ENCODE results near the gene CALR3.
"Not testable (repeated sequence)": the region's sequence is repeated elsewhere in the genome, so short reads cannot be mapped to it uniquely, and the experiment has no call there.

Gene CALR3

DNA sequence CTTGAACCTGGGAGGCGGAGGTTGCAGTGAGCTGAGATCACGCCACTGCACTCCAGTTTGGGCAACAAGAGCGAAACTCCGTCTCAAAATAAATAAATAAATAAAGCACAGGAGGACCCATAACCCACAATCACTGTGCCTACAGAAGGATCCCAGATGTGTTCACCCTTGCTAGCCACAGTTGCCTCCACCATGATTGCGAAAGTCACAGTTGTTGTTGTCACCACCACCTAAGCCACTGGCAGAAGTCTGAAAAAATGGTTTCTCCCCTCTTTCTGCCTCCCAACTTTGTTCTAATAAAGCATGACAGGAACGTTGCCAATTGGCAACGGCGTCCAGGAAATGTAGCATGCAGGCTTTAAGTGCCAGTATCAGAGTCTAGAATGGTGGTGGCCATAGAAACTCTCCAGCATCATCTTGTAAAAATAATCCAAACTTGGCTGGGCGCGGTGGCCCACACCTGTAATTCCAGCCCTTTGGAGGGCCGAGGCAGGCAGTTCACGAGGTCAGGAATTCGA lies 22.0 kb downstream of the CALR3 start:
- Mint-ChIP-seq H3K9me3 (no peaks in the 10 kb centered on the region), H3K4me1 (peaks cover 21% of the 10 kb centered on the region), H3K36me3 (peaks cover 4% of the 10 kb centered on the region), H3K27ac (no peak overlapping the region), H3K4me3 (no peak overlapping the region)
- ATAC-seq (no peak), DNase-seq (ENCODE audit: low spot score in 2 of 2) (no peak)

- ATAC-seq: no peak
- Mint-ChIP-seq H3K36me3 (peaks cover 4% of the 10 kb centered on the region), H3K4me1 (peaks cover 30% of the 10 kb centered on the region), H3K9me3 (no peaks in the 10 kb centered on the region), H3K4me3 (peak overlapping the region; percentile 72), H3K27ac (no peak overlapping the region)
- DNase-seq (ENCODE audit: low spot score in 2 of 2): no peak
Observed at GRCh38 chr19:16472992-16473391, 23.0 kb downstream of the CALR3 start.

- H3K36me3 Mint-ChIP-seq; H3K27ac Mint-ChIP-seq; H3K9me3 Mint-ChIP-seq; ATAC-seq; DNase-seq (ENCODE audit: low spot score in 2 of 2): not testable (repeated sequence)
- Mint-ChIP-seq H3K4me3 (peak overlapping the region; percentile 72), H3K4me1 (peaks cover 35% of the 10 kb centered on the region)
Observed at GRCh38 chr19:16472559-16472899, 23.4 kb downstream of the CALR3 start.

- peaks cover 46% of the 10 kb centered on the region for H3K4me1 Mint-ChIP-seq
Observed at GRCh38 chr19:16470911-16471811, 24.8 kb downstream of the CALR3 start.

GRCh38 chr19:16470541-16470910 lies 25.4 kb downstream of the CALR3 start:
- peaks cover 49% of the 10 kb centered on the region for H3K4me1 Mint-ChIP-seq
- DNase-seq (ENCODE audit: low spot score in 2 of 2): no peak
- H3K27ac Mint-ChIP-seq: no peak overlapping the region
- no peak for ATAC-seq
- peaks cover 4% of the 10 kb centered on the region for H3K36me3 Mint-ChIP-seq
- peak overlapping the region; percentile 72 for H3K4me3 Mint-ChIP-seq
- no peaks in the 10 kb centered on the region for H3K9me3 Mint-ChIP-seq

More at GRCh38 chr19:16470911-16471811, 24.8 kb downstream of the CALR3 start:
- peak overlapping the region; percentile 72 for H3K4me3 Mint-ChIP-seq
- ATAC-seq: peak; percentile 51
- peaks cover 4% of the 10 kb centered on the region for H3K36me3 Mint-ChIP-seq
- no peaks in the 10 kb centered on the region for H3K9me3 Mint-ChIP-seq
- H3K27ac Mint-ChIP-seq: no peak overlapping the region
- peak; percentile 9 to 67 for DNase-seq (ENCODE audit: low spot score in 2 of 2)

- Mint-ChIP-seq H3K4me1 (peaks cover 77% of the 10 kb centered on the region), H3K36me3 (peaks cover 4% of the 10 kb centered on the region), H3K4me3 (no peak overlapping the region), H3K9me3 (no peaks in the 10 kb centered on the region), H3K27ac (peak overlapping the region; percentile 71)
- ATAC-seq (no peak), DNase-seq (ENCODE audit: low spot score in 2 of 2) (no peak)
Observed at GRCh38 chr19:16467581-16467980, 28.4 kb downstream of the CALR3 start.

GRCh38 chr19:16466802-16467427 lies 29.1 kb downstream of the CALR3 start:
- H3K4me1 Mint-ChIP-seq: peaks cover 83% of the 10 kb centered on the region
- not testable (repeated sequence) for DNase-seq (ENCODE audit: low spot score in 2 of 2); H3K36me3 Mint-ChIP-seq; ATAC-seq; H3K4me3 Mint-ChIP-seq; H3K9me3 Mint-ChIP-seq
- peak overlapping the region; percentile 71 for H3K27ac Mint-ChIP-seq

- DNase-seq (ENCODE audit: low spot score in 2 of 2) (no peak), ATAC-seq (no peak)
- Mint-ChIP-seq H3K36me3 (peaks cover 4% of the 10 kb centered on the region), H3K9me3 (no peaks in the 10 kb centered on the region), H3K4me1 (peaks cover 82% of the 10 kb centered on the region), H3K4me3 (no peak overlapping the region), H3K27ac (no peak overlapping the region)
Observed at GRCh38 chr19:16465239-16465638, 30.7 kb downstream of the CALR3 start.

DNA sequence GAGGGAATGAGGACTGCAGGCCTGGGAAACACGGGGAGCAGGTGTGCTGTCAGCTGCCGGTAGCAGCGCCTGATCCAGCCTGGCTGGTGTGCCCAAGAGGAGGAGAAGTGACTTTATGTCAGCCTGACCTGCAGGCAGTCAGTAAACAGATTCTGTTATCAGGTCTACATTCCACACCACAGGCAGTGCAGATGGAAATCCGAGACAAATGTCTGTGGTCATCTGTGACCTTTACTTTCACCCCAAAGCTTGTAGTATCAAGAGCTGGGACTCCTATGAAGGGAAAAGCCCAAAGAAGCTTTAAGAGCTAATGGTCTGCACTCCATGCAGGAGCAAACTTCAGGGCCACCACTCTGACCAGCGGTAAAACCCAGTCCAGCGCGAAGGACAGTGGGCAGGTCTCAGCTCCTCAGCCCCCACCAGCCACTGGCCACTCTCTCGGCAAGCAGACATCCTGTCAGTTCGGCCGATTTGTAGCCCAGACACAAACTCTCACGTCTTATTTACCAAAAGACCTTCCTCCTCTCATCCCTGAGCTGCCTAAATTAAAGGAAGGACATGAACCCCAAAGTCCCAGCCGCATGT lies 31.9 kb downstream of the CALR3 start:
- peaks cover 80% of the 10 kb centered on the region for H3K4me1 Mint-ChIP-seq
- H3K4me3 Mint-ChIP-seq: no peak overlapping the region
- peaks cover 6% of the 10 kb centered on the region for H3K36me3 Mint-ChIP-seq
- no peak for DNase-seq (ENCODE audit: low spot score in 2 of 2)
- no peaks in the 10 kb centered on the region for H3K9me3 Mint-ChIP-seq
- H3K27ac Mint-ChIP-seq: peak overlapping the region; percentile 84
- ATAC-seq: no peak

DNA sequence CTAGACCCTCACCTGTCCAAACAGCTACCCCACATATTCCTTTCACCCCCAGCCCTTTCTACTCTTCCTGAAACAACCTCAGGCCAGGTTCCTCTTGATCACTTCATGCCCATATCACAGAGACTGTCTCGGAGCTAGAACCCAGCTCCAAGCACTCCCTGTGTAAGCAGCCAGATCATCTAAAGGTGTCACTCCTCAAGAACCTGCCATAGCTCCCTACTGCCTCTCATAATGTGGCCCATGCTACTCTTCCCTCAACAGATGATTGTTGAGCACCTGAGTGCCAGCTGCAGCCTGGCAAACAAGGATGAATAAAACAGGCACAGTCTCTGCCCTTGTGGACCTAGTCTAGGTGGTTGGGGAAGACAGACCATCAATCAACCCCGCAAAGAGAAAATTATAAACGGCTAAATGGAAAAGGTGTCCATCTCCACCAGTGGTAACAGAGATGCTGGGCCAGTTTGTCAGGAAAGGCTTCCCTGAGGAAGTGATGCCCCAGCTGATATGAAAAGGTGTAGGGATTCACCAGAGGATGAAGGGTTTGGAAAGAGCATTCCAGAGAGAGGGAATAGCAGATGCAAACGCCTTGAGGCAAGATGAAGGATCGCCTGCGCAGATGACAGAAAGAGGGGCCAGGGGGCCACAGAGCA lies 32.5 kb downstream of the CALR3 start:
- Mint-ChIP-seq H3K4me3 (peak overlapping the region; percentile 28), H3K9me3 (no peaks in the 10 kb centered on the region), H3K27ac (peak overlapping the region; percentile 84), H3K4me1 (peaks cover 80% of the 10 kb centered on the region), H3K36me3 (peaks cover 5% of the 10 kb centered on the region)
- no peak for ATAC-seq
- no peak for DNase-seq (ENCODE audit: low spot score in 2 of 2)

GRCh38 chr19:16462757-16463250 lies 33.2 kb downstream of the CALR3 start:
- DNase-seq (ENCODE audit: low spot score in 2 of 2) (peak in 1 of 2 donors; percentile 66), ATAC-seq (peak; percentile 90)
- Mint-ChIP-seq H3K27ac (peak overlapping the region; percentile 84), H3K36me3 (peaks cover 5% of the 10 kb centered on the region), H3K9me3 (no peaks in the 10 kb centered on the region), H3K4me1 (peaks cover 80% of the 10 kb centered on the region), H3K4me3 (peak overlapping the region; percentile 28)

DNA sequence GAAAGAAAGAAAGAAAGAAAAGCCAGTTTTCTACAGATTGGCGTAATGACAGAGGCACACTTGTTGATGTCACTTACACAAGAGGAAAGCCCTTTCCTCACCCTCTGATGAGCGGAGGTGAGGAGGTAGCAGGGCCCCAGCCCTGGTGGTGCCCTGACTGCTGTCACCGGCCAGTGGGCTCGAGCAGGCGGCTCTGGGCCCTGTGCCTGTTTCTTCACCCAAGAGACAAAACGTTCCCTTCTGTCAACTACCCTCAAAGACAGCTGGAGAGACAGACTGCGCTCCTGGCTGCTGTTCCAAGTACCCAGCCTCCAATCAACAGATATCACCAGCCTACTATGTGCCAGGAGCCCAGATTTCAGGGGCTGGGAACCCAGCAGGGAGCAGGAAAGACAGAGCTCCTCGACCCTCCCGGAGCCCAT lies 34.3 kb downstream of the CALR3 start:
- H3K4me1 Mint-ChIP-seq: peaks cover 83% of the 10 kb centered on the region
- H3K27ac Mint-ChIP-seq: peak overlapping the region; percentile 52
- no peak overlapping the region for H3K4me3 Mint-ChIP-seq
- DNase-seq (ENCODE audit: low spot score in 2 of 2) (no peak), ATAC-seq (no peak)
- peaks cover 10% of the 10 kb centered on the region for H3K36me3 Mint-ChIP-seq
- H3K9me3 Mint-ChIP-seq: no peaks in the 10 kb centered on the region

DNA sequence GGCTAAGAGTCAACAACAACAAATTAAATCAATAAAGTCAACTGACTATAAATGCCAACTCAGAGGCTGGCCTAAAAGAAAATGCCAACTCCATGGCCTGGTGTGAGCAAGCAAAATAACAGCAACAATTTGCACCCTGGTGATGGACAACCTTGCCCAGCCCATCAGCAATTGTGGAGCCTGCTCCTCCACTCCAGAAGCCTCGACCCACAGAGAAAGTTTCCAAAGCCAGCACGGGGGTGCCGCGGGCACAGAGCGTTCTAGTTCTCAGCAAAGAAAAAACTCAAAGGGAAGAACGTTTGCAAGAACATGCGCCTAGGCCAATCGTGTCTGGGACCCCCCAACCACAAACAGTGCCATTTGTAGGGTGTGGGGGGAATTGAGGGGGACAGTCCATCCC lies 35.5 kb downstream of the CALR3 start:
- Mint-ChIP-seq H3K27ac (no peak overlapping the region), H3K36me3 (peaks cover 10% of the 10 kb centered on the region), H3K9me3 (no peaks in the 10 kb centered on the region), H3K4me1 (peaks cover 87% of the 10 kb centered on the region), H3K4me3 (no peak overlapping the region)
- DNase-seq (ENCODE audit: low spot score in 2 of 2) (no peak), ATAC-seq (no peak)

GRCh38 chr19:16459680-16460079 lies 36.3 kb downstream of the CALR3 start:
- DNase-seq (ENCODE audit: low spot score in 2 of 2) (no peak), ATAC-seq (no peak)
- Mint-ChIP-seq H3K4me1 (peaks cover 80% of the 10 kb centered on the region), H3K36me3 (peaks cover 10% of the 10 kb centered on the region), H3K9me3 (no peaks in the 10 kb centered on the region), H3K4me3 (no peak overlapping the region), H3K27ac (peak overlapping the region; percentile 55)

All from stimulated activated effector memory CD8-positive, alpha-beta T cell treated with anti-CD3 and anti-CD28 coated beads, Interleukin-12 subunit alpha, Interleukin-12 subunit beta, amount 100 ng/mL, for 72 hours (primary cell).